Measurements from ENCODE around the gene PTBP2.

PTBP2 gene

DNA sequence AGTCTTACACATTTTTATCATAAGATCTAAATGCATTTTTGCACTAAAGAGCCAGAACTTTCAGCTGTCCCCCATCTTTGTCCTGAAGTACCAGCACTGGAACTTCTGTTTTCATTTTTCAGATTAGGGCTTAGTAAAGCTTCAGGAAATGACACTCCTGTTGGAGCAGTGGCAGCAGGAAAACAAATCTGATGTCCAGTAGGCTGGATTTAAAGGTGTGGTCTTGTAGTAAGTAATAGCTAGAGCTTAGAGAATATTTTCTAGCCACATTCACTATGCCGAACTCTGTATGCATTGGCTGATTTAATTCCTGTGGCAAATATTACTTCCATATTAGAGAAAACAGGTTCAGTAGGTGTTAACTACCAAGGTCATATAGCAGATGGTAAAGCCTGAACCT, 103.6 kb downstream of the PTBP2 start:
- no peak for DNase-seq (ENCODE audit: low spot score)

GRCh38 chr1:96825950-96826576, 104.5 kb downstream of the PTBP2 start:
- DNase-seq (ENCODE audit: low spot score): no peak

DNA sequence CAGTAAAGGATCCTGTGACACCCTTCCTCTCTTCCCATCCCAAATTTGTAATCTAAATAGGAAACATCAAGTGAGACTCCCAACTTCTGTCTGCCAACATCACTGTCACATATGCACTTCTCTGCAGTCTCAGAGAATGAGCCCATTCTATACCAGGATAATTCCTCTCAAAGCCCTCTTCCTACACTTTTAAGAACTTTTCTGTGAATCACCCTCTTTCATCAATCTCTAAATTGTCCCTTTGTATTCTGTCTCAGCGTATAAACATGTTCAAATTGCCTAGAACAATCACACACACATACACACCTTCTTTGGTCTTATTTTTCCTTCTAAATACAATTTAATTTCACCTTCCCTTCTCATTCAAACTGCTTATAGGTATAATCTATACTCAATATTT, 111.8 kb downstream of the PTBP2 start:
- DNase-seq (ENCODE audit: low spot score): no peak

- no peak for DNase-seq (ENCODE audit: low spot score)
Observed at GRCh38 chr1:96834986-96835385, 113.4 kb downstream of the PTBP2 start.

DNA sequence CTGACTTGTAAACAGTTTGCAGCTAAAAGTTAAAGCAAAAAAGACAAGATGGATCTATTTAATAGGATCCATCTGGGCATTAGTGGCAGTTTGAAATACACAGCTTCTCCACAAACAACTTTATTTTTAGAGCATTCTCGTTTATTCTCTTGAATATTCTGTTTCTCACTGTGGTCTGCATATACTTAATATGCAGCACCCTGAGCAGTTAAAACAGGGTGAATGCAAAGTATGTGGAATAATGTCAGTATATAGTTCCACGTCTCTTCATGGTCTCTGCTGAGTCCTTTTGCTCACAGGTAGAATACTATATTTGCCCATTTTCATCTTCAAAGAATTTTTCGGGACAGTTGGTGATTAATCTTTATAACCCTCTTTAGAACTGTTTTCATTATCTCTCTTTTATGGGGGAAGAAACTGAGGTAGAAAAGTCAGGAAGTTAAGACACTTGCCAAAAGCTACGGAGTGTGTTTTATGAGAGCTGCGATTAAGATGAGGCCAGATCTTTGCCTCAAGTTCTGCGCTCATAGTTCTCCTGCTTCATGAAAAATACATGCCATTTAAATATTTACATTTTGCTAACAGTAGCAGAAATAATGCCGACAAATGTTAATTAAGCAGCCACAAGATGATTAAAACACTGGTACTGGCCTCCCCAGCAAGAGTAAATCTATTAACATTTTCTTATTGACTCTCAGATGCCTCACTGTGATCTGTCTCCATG, 115.6 kb downstream of the PTBP2 start:
- DNase-seq (ENCODE audit: low spot score): no peak

- no peak for DNase-seq (ENCODE audit: low spot score)
Observed at GRCh38 chr1:96837781-96838216, 116.2 kb downstream of the PTBP2 start.

GRCh38 chr1:96840396-96840795, 118.8 kb downstream of the PTBP2 start:
- DNase-seq (ENCODE audit: low spot score): no peak

DNA sequence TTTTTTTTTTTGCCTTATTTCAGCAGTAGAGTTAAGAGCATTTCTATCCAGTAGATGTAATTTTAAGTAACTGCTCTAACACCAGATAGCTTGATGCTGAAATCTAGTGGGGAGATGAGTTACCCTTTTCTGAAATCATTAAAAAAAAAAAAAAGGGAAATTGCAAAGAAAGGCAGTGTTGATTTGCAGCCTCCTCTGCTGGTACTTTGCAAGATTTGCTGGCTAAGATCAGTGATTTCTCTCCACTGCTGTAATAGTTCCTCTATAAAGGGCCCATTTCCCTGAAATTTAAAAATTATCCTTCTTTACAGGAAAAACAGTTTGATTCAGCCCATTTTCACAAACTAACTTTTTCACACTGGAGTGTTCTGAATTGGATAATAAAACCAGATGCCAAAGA, 120.6 kb downstream of the PTBP2 start:
- no peak for DNase-seq (ENCODE audit: low spot score)

GRCh38 chr1:96843196-96843595, 121.6 kb downstream of the PTBP2 start:
- DNase-seq (ENCODE audit: low spot score): no peak

DNA sequence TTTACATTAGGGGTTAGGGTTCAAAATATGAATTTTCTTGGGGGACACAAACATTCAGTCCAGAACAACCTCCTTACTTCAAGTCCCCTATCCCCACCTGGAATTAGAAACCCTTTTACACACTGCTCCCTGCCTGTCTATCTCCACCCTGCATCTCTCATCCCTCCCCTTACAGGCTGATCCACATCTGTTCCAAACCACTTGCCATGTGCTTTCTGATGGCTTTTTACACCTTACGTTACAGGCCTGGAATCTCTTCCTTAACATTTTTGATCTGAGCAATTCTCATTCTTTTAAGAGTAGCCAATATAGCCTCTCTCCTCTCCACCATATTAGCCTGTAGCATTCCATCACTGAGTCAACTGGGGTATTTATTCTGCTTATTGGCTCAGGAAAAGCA, 122.0 kb downstream of the PTBP2 start:
- DNase-seq (ENCODE audit: low spot score): no peak

- no peak for DNase-seq (ENCODE audit: low spot score)
Observed at GRCh38 chr1:96845464-96845863, 123.9 kb downstream of the PTBP2 start.

DNA sequence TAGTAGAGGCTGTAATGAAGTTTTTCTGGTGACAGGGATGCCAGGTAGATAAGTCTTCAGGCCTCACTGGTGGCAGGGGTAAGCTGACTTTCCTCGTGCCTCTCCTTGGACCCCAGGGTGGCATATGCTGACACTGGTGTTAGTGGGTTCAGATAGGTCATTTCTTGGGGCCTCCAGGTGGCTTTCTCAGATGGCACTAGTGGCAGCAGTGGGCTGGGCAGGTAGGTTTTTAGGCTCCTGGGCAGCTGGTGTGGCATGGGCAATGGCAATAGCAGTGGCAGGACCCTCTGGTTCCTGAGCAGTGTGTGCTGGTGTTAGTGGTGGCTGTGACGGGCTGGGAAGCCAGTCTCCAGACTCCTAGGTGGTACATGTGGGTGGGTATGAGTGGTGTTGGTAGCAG, 140.3 kb downstream of the PTBP2 start:
- DNase-seq (ENCODE audit: low spot score): no peak

GRCh38 chr1:96863449-96863848, 141.9 kb downstream of the PTBP2 start:
- no peak for DNase-seq (ENCODE audit: low spot score)

Data from hematopoietic multipotent progenitor cell treated with erythropoietin and hydrocortisone succinate and interleukin-3 and kit ligand, for 17 days (in vitro differentiated cells).